Trophoblast cell (in vitro differentiated cells and primary cell): ENCODE measurements around the gene PLA2G4A.

ENCODE experiments used
- DNase-seq, 2 donors: peaks; one replicate each; pipeline ENCODE4 v3.0.0-alpha.2; 2016
- H2AFZ ChIP-seq: 2 replicates; pipeline ENCODE4 v1.6.1; 2013; ENCODE audit warnings: low read length, moderate library complexity, mild to moderate bottlenecking; ENCODE audit not compliant: insufficient read depth, poor library complexity
- H2AK5ac ChIP-seq: 2 replicates; pipeline ENCODE4 v1.6.1; 2013; ENCODE audit warnings: mild to moderate bottlenecking, low read length
- H2BK120ac ChIP-seq: 2 replicates; pipeline ENCODE4 v1.6.1; 2013; ENCODE audit warnings: low read length, mild to moderate bottlenecking, moderate library complexity; ENCODE audit not compliant: insufficient read depth, poor library complexity
- H2BK12ac ChIP-seq: 2 replicates; pipeline ENCODE4 v1.6.1; 2013; ENCODE audit warnings: mild to moderate bottlenecking, low read length, moderate library complexity
- H2BK5ac ChIP-seq: 2 replicates; pipeline ENCODE4 v1.6.1; 2013; ENCODE audit warnings: low read length, low read depth, moderate library complexity, mild to moderate bottlenecking; ENCODE audit not compliant: poor library complexity
- H3K14ac ChIP-seq: 2 replicates; pipeline ENCODE4 v1.6.1; 2013; ENCODE audit warnings: mild to moderate bottlenecking, low read length
- H3K18ac ChIP-seq: 2 replicates; pipeline ENCODE4 v1.6.1; 2013; ENCODE audit warnings: mild to moderate bottlenecking, low read length
- H3K23ac ChIP-seq: 2 replicates; pipeline ENCODE4 v1.6.1; 2013; ENCODE audit warnings: low read length
- H3K27ac ChIP-seq: 2 replicates; pipeline ENCODE4 v1.5.1; 2013; ENCODE audit warnings: low read depth, mild to moderate bottlenecking, inconsistent platforms, low read length, moderate library complexity
- H3K27me3 ChIP-seq: 2 replicates; pipeline ENCODE4 v1.6.1; 2013; ENCODE audit warnings: inconsistent platforms, mild to moderate bottlenecking, low read length, moderate library complexity; ENCODE audit not compliant: insufficient read depth
- H3K36me3 ChIP-seq, 2 experiments: 1 replicate in 1 of 2; 2 replicates in 1 of 2; pipeline ENCODE4 v1.6.1; 2013; ENCODE audit warnings: low read length in 2 of 2, mild to moderate bottlenecking in 2 of 2, moderate library complexity in 1 of 2; ENCODE audit not compliant: insufficient read depth in 2 of 2, control insufficient read depth in 1 of 2
- H3K4ac ChIP-seq: 2 replicates; pipeline ENCODE4 v1.6.1; 2013; ENCODE audit warnings: low read depth, mild to moderate bottlenecking, low read length, moderate library complexity
- H3K4me1 ChIP-seq, 2 experiments: 1 replicate in 1 of 2; 2 replicates in 1 of 2; pipeline ENCODE4 v1.6.1; 2013; ENCODE audit warnings: low read length in 2 of 2, mild to moderate bottlenecking in 2 of 2, moderate library complexity in 1 of 2; ENCODE audit not compliant: insufficient read depth in 2 of 2, control insufficient read depth in 1 of 2
- H3K4me2 ChIP-seq: 2 replicates; pipeline ENCODE4 v1.6.1; 2013; ENCODE audit warnings: inconsistent platforms, mild to moderate bottlenecking, low read length, moderate library complexity
- H3K4me3 ChIP-seq: 2 replicates; pipeline ENCODE4 v1.5.1; 2013; ENCODE audit warnings: mild to moderate bottlenecking, low read depth, low read length, inconsistent platforms
- H3K79me1 ChIP-seq: one replicate; pipeline ENCODE4 v1.6.1; 2013; ENCODE audit warnings: low read length
- H3K79me2 ChIP-seq: 2 replicates; pipeline ENCODE4 v1.6.1; 2013; ENCODE audit warnings: low read length, mild to moderate bottlenecking; ENCODE audit not compliant: control insufficient read depth, insufficient read depth, poor library complexity
- H3K9ac ChIP-seq: 2 replicates; pipeline ENCODE4 v1.6.1; 2013; ENCODE audit warnings: mild to moderate bottlenecking, low read length
- H3K9me3 ChIP-seq: 2 replicates; pipeline ENCODE4 v1.6.1; 2013; ENCODE audit warnings: low read depth, mild to moderate bottlenecking, control low read depth, inconsistent platforms, low read length; ENCODE audit not compliant: insufficient read depth
- H4K12ac ChIP-seq: 2 replicates; pipeline ENCODE4 v1.6.1; 2013; ENCODE audit warnings: low read depth, mild to moderate bottlenecking, low read length, moderate library complexity
- H4K8ac ChIP-seq: 2 replicates; pipeline ENCODE4 v1.6.1; 2013; ENCODE audit warnings: low read depth, mild to moderate bottlenecking, low read length, moderate library complexity
- H4K91ac ChIP-seq: one replicate; pipeline ENCODE4 v1.6.1; 2013; ENCODE audit warnings: low read depth, mild to moderate bottlenecking, low read length, moderate library complexity
- WGBS: extraction: QIAGEN DNeasy Blood & Tissue Kit; methylation state at CpG from one replicate; pipeline ENCODE4 v1.1.7; 2013; ENCODE audit warnings: missing lambda C conversion rate; ENCODE audit not compliant: insufficient read length, insufficient coverage; ENCODE audit errors: extremely low coverage; 5-methylcytosine and 5-hydroxymethylcytosine counted together

PLA2G4A gene

DNA sequence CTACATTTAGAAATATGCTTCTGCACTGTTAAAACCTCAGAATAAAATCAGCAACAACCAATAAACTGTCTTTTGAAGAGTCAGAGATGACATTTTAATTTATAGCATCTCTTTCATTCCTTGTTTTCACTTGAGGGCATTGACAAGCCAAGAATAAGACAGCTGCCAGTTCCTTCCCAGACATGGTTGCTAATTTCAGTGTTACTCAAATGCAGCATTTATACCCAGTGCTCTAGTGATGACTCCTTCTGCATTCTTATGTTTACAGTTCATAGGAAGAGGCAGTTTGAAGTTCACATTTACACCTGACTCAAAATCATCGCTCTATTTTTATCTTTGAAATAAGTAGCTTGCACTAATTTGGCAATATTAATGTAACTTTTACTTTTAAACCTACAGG is 44.9 kb downstream of the PLA2G4A start:
- Histone ChIP-seq H3K14ac (no peak overlapping the region), H3K4me2 (no peak overlapping the region), H4K91ac (no peak overlapping the region), H4K12ac (no peak overlapping the region), H3K79me1 (no peaks in the 10 kb centered on the region), H3K4me3 (no peak overlapping the region), H3K27ac (no peak overlapping the region), H2AK5ac (no peak overlapping the region), H3K18ac (no peak overlapping the region), H2BK120ac (no peak overlapping the region), H2BK5ac (no peak overlapping the region), H4K8ac (no peak overlapping the region), H2AFZ (no peak overlapping the region), H3K4me1 (no peaks in the 10 kb centered on the region), H3K23ac (no peak overlapping the region), H3K79me2 (no peaks in the 10 kb centered on the region), H3K27me3 (no peaks in the 10 kb centered on the region), H2BK12ac (no peak overlapping the region), H3K36me3 (no peaks in the 10 kb centered on the region), H3K9me3 (no peaks in the 10 kb centered on the region), H3K4ac (no peak overlapping the region), H3K9ac (no peak overlapping the region)
- no peak for DNase-seq
- no CpG with 5 or more reads among the region's 1 CpG for WGBS

DNA sequence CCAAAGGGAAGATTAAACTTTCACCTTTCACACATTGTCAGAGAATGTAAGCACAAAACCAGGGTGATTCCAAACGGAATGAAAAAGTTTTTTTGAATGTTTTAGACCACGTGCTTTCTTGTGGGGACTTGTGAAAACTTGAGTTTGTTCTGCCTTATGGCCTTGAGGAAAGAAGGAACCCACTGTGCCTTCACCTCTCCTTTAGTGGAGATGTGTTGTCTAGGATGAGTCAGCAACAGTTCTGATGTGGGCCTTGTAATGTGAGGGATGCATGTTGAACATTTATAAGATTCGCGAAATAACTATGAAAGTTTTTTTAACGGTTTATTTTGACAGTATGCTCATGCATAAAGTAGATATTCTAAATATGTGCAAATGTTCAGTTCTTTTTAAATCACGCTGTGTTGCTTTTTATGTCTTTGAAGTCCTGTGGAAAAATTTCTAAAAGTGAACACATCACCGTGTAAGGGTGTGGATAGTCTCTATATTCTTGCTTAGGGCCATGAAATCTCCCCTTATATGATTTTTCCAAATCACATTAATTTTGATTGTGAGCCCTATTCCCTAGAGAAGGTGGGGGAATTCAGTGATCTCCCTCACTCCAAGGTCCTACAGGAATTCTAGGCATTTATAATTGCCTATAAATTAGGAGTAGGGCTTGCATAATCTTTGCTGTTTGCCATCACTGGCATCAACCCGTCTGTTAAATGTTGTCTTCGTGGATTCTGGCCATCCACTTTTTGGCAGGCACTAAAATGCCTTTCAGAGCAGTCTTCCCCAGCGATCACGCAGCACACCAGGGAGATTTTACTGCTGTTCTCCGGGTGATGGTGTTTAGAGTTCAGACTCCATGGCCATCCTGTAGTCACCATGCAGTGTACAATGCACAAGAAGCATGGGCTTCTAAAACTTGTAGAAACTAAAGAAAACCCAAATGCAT is 47.4 kb downstream of the PLA2G4A start:
- no peak overlapping the region for H2BK12ac ChIP-seq
- no peak overlapping the region for H3K4ac ChIP-seq

DNA sequence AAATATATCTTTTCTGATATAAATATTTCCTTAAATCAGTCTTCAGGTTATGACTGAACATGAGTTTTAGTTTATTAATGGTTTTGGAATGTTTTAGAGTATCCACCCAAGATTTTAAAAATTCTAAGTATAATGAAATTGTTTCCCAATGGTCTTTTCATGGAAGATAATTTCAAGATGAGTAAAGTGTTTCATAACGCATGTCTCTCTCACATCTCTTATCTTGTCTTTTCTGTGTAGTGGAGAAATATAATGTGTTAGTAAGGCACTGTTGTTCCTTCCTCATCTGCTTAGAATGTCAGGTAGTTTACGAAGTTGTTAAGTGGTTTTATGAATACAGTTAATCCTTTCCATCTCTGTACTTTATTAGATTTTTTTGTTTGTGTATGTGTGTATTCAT is 49.6 kb downstream of the PLA2G4A start:
- Histone ChIP-seq H3K9me3 (no peaks in the 10 kb centered on the region), H3K18ac (no peak overlapping the region), H3K23ac (no peak overlapping the region), H4K12ac (no peak overlapping the region), H4K8ac (no peak overlapping the region), H2AK5ac (no peak overlapping the region), H2BK120ac (no peak overlapping the region), H3K14ac (no peak overlapping the region), H3K4me1 (no peaks in the 10 kb centered on the region), H3K27me3 (no peaks in the 10 kb centered on the region), H3K4me2 (no peak overlapping the region), H2BK5ac (no peak overlapping the region), H2BK12ac (no peak overlapping the region), H3K79me2 (no peaks in the 10 kb centered on the region), H4K91ac (no peak overlapping the region), H3K79me1 (no peaks in the 10 kb centered on the region), H3K9ac (no peak overlapping the region), H3K4ac (no peak overlapping the region), H3K36me3 (no peaks in the 10 kb centered on the region), H3K27ac (no peak overlapping the region), H3K4me3 (no peak overlapping the region), H2AFZ (no peak overlapping the region)
- peak; percentile 8 to 70 for DNase-seq
- WGBS: no CpG with 5 or more reads among the region's 2 CpGs

More for the DNA sequence above, 47.4 kb downstream of the PLA2G4A start:
- H4K12ac ChIP-seq: no peak overlapping the region
- H3K4me1 ChIP-seq: no peaks in the 10 kb centered on the region
- no peaks in the 10 kb centered on the region for H3K27me3 ChIP-seq
- H3K36me3 ChIP-seq: no peaks in the 10 kb centered on the region
- H2AK5ac ChIP-seq: no peak overlapping the region
- no peaks in the 10 kb centered on the region for H3K79me1 ChIP-seq
- H3K18ac ChIP-seq: no peak overlapping the region
- H3K79me2 ChIP-seq: no peaks in the 10 kb centered on the region
- no peak overlapping the region for H2BK5ac ChIP-seq
- peak in 1 of 2 donors; percentile 42 for DNase-seq
- WGBS: no CpG with 5 or more reads among the region's 12 CpGs
- H3K9me3 ChIP-seq: no peaks in the 10 kb centered on the region
- no peak overlapping the region for H4K8ac ChIP-seq
- H3K4me2 ChIP-seq: no peak overlapping the region
- no peak overlapping the region for H2BK120ac ChIP-seq
- no peak overlapping the region for H4K91ac ChIP-seq
- H2AFZ ChIP-seq: no peak overlapping the region
- no peak overlapping the region for H3K9ac ChIP-seq
- H3K14ac ChIP-seq: no peak overlapping the region
- H3K4me3 ChIP-seq: no peak overlapping the region
- no peak overlapping the region for H3K23ac ChIP-seq
- H3K27ac ChIP-seq: no peak overlapping the region

DNA sequence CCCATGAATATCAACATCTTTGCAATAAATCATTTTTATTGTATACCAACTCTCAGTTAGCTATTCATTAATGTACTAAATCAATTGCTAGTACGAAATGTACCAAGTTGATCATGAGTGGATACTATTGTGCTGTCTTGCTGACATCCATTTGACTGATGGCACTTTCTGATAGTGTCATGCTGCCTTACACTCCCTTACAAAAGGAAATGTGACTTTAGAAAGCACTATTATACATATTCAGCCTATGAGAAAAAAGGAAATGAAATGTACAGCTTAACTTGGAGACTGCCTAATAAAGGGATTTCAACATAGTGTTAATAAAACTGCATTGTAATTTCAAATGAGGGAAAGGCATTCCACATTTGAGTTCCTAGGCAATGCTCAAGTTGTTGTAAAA is 52.2 kb downstream of the PLA2G4A start:
- no CpG with 5 or more reads among the region's 1 CpG for WGBS
- H2BK5ac ChIP-seq: no peak overlapping the region

More for the DNA sequence above, 52.2 kb downstream of the PLA2G4A start:
- H3K4ac ChIP-seq: no peak overlapping the region
- no peaks in the 10 kb centered on the region for H3K79me2 ChIP-seq
- H3K14ac ChIP-seq: no peak overlapping the region
- no peak overlapping the region for H3K9ac ChIP-seq
- no peak overlapping the region for H3K4me3 ChIP-seq
- no peak overlapping the region for H3K27ac ChIP-seq
- no peaks in the 10 kb centered on the region for H3K4me1 ChIP-seq
- H4K91ac ChIP-seq: no peak overlapping the region
- DNase-seq: no peak
- no peak overlapping the region for H2BK12ac ChIP-seq
- no peak overlapping the region for H3K4me2 ChIP-seq
- no peak overlapping the region for H2BK120ac ChIP-seq
- no peak overlapping the region for H4K8ac ChIP-seq
- H3K18ac ChIP-seq: no peak overlapping the region
- no peak overlapping the region for H3K23ac ChIP-seq
- H3K27me3 ChIP-seq: no peaks in the 10 kb centered on the region
- no peaks in the 10 kb centered on the region for H3K9me3 ChIP-seq
- H3K36me3 ChIP-seq: no peaks in the 10 kb centered on the region
- no peaks in the 10 kb centered on the region for H3K79me1 ChIP-seq
- no peak overlapping the region for H2AFZ ChIP-seq
- H4K12ac ChIP-seq: no peak overlapping the region
- no peak overlapping the region for H2AK5ac ChIP-seq
